Lung (tissue), 12 donors: ENCODE data around the gene DEFB123. TPM values are rescaled to one million over a fixed set of nuclear protein-coding genes. Genes with fewer than 3 reads are reported as not detected.

Source experiments
- ATAC-seq: fragments of 200-7000 bp; cut with Tn5 transposase; one replicate; pipeline ENCODE4 v1.9.1; 2020; ENCODE audit warnings: moderate number of reproducible peaks; ENCODE audit not compliant: insufficient read depth, low FRiP score
- DNase-seq, 3 donors: peaks; one replicate each; pipeline ENCODE4 v3.0.0-alpha.2; 2013 to 2017
- H3K27ac ChIP-seq, 2 donors: one replicate each; pipeline ENCODE4 v1.5.1; 2013; ENCODE audit warnings: mild to moderate bottlenecking in 2 of 2, moderate library complexity in 2 of 2, control low read depth in 1 of 2, inconsistent platforms in 1 of 2, low read depth in 1 of 2, low read length in 1 of 2
- H3K27me3 ChIP-seq, 3 donors: one replicate each; pipeline ENCODE4 v1.5.1; 2013; ENCODE audit warnings: low read length in 2 of 3; ENCODE audit not compliant: control insufficient read depth in 3 of 3, insufficient read depth in 3 of 3
- H3K36me3 ChIP-seq, 4 donors: one replicate each; pipeline ENCODE4 v1.5.1; 2013; ENCODE audit warnings: low read length in 4 of 4, mild to moderate bottlenecking in 1 of 4, moderate library complexity in 1 of 4; ENCODE audit not compliant: control insufficient read depth in 4 of 4, insufficient read depth in 4 of 4
- H3K4me1 ChIP-seq, 5 donors: one replicate each; pipeline ENCODE4 v1.5.1; 2013; ENCODE audit warnings: low read length in 5 of 5, mild to moderate bottlenecking in 2 of 5, moderate library complexity in 1 of 5; ENCODE audit not compliant: control insufficient read depth in 5 of 5, insufficient read depth in 5 of 5
- H3K4me3 ChIP-seq: one replicate; pipeline ENCODE4 v1.5.1; 2013; ENCODE audit warnings: mild to moderate bottlenecking, control low read depth, moderate library complexity
- H3K9ac ChIP-seq, 2 donors: one replicate each; pipeline ENCODE4 v1.5.1; 2013; ENCODE audit warnings: low read length in 2 of 2, control low read depth in 1 of 2; ENCODE audit not compliant: insufficient read depth in 1 of 2
- H3K9me3 ChIP-seq, 4 donors: one replicate each; pipeline ENCODE4 v1.5.1; 2013; ENCODE audit warnings: low read length in 3 of 4, mild to moderate bottlenecking in 1 of 4, moderate library complexity in 1 of 4; ENCODE audit not compliant: control insufficient read depth in 4 of 4, insufficient read depth in 3 of 4
- WGBS, 2 donors: extraction: QIAGEN DNeasy Blood & Tissue Kit; methylation state at CpG; one replicate each; pipeline ENCODE4 v1.1.7; 2013; 5-methylcytosine and 5-hydroxymethylcytosine counted together
- polyA plus RNA-seq, 2 donors: library from polyadenylated mRNA; stranded (reverse); fragments of 200-250 nt; gene quantifications; one replicate each; pipeline ENCODE4 v1.2.1, GENCODE V29; 2013
- total RNA-seq, 2 donors: library from RNA; depleted of rRNA in 1 of 2; stranded (reverse); fragments of >200 nt in 1 of 2; gene quantifications; one replicate each; pipeline ENCODE4 v1.2.1, GENCODE V29; 2014 to 2021
- TF ChIP-seq, protein P1 (sequence below): IDR thresholded peaks from 2 replicates; pipeline ENCODE4 v1.5.1; 2012; ENCODE audit warnings: mild to moderate bottlenecking; ENCODE audit errors: control extremely low read depth, extremely low read depth
- donor health status: control.
- donor health status: control.
- donor health status: Bipolar disorder and iron deficiency.
- donor health status: healthy.
- donor health status: DM: yes; HTN: yes; CAD: no.

Gene DEFB123
- total and polyA plus RNA-seq, 4 donors: not detected

DNA sequence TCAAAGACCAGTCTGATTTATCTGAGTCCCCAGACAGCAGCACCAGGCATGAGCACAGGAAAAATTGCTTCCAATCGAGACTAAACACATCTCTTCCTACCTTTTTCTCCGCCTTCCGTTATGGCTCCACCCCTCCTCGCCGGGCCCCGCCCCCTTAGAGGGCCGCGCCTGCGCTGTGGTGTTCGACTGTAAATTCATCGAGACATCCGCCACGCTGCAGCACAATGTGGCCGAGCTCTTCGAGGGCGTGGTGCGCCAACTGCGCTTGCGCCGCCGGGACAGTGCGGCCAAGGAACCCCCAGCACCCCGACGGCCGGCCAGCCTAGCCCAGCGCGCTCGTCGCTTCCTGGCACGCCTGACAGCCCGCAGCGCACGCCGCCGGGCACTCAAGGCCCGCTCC is 43.6 kb downstream of the DEFB123 start:
- WGBS, 2 donors: 42 to 47% methylated on average over 36 of the region's 36 CpGs
- no peak overlapping the region for H3K27ac ChIP-seq

DNA sequence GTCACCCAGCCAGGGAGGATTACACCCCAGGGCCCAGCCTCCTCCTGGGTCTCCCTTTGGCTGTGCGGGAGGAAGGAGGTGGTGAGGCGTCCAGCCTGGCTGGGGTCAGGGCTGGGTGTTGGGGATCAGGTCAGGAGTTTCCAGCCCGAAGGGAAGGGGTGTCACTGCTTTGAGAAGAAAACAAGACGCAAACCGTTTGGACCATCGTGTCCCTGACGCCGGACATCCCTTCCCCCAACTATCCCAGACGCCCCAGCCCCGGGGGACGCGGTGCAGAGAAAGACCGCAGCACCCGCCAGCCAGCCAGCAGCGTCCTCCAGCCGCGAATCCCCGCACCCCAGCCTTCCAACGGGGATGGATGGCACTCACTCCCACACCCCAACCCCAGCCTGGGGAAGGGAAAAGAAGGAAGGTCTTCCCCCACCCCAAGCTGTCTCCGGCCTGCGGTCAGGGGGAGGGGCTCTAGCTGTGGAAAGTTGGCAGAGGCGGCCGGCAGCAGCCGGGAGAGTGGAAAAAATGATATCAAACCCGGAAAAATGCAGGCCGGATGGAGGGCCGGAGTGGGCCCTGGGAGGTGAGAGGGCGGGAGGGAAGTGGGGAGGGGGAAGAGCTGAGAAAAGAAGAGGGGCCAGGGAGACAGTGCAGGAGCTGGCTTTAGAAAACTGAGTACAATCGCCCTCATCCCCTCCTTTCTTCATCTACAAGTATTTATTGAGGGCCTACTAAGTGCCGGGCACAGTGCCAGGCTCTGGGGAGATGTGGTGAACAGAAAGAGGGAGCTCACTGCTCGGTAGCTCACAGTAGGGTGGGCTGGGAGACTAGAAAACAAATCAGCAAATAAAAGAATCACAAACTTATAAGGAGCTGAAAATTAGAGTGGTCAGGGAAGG is 45.3 kb downstream of the DEFB123 start:
- peak overlapping the region; percentile 13 to 59 for H3K27ac ChIP-seq
- peak; percentile 94 to 98 (median 96) for DNase-seq

More for the DNA sequence above, 43.6 kb downstream of the DEFB123 start:
- Histone ChIP-seq H3K9me3 (peaks cover 0 to 4% (median 0%) of the 10 kb centered on the region in 4 donors), H3K36me3 (peaks cover 0 to 8% (median 0%) of the 10 kb centered on the region in 4 donors), H3K4me1 (peaks cover 0 to 23% (median 3%) of the 10 kb centered on the region in 5 donors), H3K27me3 (peaks cover 0 to 11% (median 4%) of the 10 kb centered on the region in 3 donors), H3K4me3 (no peak overlapping the region), H3K9ac (no peak overlapping the region)
- TF ChIP-seq, protein P1, sequence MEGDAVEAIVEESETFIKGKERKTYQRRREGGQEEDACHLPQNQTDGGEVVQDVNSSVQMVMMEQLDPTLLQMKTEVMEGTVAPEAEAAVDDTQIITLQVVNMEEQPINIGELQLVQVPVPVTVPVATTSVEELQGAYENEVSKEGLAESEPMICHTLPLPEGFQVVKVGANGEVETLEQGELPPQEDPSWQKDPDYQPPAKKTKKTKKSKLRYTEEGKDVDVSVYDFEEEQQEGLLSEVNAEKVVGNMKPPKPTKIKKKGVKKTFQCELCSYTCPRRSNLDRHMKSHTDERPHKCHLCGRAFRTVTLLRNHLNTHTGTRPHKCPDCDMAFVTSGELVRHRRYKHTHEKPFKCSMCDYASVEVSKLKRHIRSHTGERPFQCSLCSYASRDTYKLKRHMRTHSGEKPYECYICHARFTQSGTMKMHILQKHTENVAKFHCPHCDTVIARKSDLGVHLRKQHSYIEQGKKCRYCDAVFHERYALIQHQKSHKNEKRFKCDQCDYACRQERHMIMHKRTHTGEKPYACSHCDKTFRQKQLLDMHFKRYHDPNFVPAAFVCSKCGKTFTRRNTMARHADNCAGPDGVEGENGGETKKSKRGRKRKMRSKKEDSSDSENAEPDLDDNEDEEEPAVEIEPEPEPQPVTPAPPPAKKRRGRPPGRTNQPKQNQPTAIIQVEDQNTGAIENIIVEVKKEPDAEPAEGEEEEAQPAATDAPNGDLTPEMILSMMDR: no peak
- peak in 1 of 3 donors; percentile 50 for DNase-seq
- no peak for ATAC-seq

DNA sequence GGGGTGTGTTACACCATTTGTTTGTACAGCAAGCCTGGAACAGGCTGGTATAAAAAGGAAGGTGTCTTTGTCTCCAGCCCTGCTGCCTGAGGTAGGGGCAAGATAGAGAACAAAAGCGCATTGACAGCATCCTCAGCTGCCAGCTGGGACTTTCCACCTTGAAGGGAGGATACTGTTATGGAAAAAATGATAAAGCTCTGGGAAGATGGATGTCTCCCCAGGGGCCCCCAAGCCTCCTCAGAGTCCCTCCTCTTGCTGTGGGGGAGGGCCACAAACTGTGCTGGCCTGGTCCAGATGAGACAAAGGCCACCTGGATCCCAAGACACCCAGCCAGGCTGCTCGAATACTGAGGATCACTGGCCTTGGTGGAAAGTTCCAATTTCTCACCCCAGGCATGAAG is 47.7 kb downstream of the DEFB123 start:
- Histone ChIP-seq H3K9me3 (peaks cover 0 to 4% (median 0%) of the 10 kb centered on the region in 4 donors), H3K36me3 (peaks cover 0 to 5% (median 0%) of the 10 kb centered on the region in 4 donors), H3K9ac (no peak overlapping the region), H3K27ac (no peak overlapping the region), H3K4me1 (peaks cover 0 to 26% (median 3%) of the 10 kb centered on the region in 5 donors), H3K27me3 (peaks cover 0 to 9% (median 4%) of the 10 kb centered on the region in 3 donors), H3K4me3 (no peak overlapping the region)
- no peak for ATAC-seq
- TF ChIP-seq, protein P1: no peak
- WGBS, 2 donors: 65 to 89% methylated on average over 2 of the region's 2 CpGs
- no peak for DNase-seq

More for the DNA sequence above, 45.3 kb downstream of the DEFB123 start:
- TF ChIP-seq, protein P1: no peak
- H3K27me3 ChIP-seq: peaks cover 0 to 9% (median 4%) of the 10 kb centered on the region in 3 donors
- H3K4me3 ChIP-seq: no peak overlapping the region
- 9 to 12% methylated on average over 31 of the region's 31 CpGs for WGBS, 2 donors
- peak; percentile 58 for ATAC-seq
- H3K36me3 ChIP-seq: peaks cover 0 to 8% (median 0%) of the 10 kb centered on the region in 4 donors
- peak overlapping the region in 1 of 2 donors; percentile 70 for H3K9ac ChIP-seq
- H3K4me1 ChIP-seq: peaks cover 0 to 23% (median 3%) of the 10 kb centered on the region in 5 donors
- peaks cover 0 to 4% (median 0%) of the 10 kb centered on the region in 4 donors for H3K9me3 ChIP-seq
